Measurements from ENCODE around the gene MAP2K2. TPM values are rescaled to one million over a fixed set of nuclear protein-coding genes. Genes with fewer than 3 reads are reported as not detected.
"Not testable (repeated sequence)": the region's sequence is repeated elsewhere in the genome, so short reads cannot be mapped to it uniquely, and the experiment has no call there.

Gene MAP2K2
- total and polyA plus RNA-seq, 11 donors: 95.3 to 204 (median 118) TPM

DNA sequence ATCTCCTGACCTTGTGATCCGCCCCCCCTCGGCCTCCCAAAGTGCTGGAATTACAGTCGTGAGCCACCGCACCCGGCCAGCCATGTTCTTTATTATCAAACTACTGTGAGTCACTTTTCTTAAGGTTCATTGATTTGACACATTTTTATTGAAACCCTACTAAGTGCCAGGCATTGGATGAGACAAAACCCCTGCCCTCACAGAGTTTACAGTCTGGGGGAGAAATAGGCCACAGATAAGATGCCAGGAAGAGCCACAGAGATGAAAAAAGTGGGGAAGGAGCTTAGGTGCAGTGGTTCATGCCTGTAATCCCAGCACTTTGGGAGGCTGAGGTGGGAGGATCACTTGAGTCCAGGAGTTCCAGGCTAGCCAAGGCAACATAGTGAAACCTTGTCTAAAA, 14.5 kb upstream of the MAP2K2 start:
- DNase-seq: no peak
- H3K27ac ChIP-seq: no peak overlapping the region
- intact Hi-C loops (cut with DNase I): loop anchor here in 2 of 10 donors (5.0 to 10.0 kb wide), 2 partner anchors 144 to 151 kb away; partner anchors contain the start of gene EEF2 (in 1 of the 2)
- no peak overlapping the region for H3K4me3 ChIP-seq
- no peaks in the 10 kb centered on the region for H3K36me3 ChIP-seq
- H3K4me1 ChIP-seq: peaks cover 0 to 6% (median 0%) of the 10 kb centered on the region in 12 donors
- TF ChIP-seq, protein P1, sequence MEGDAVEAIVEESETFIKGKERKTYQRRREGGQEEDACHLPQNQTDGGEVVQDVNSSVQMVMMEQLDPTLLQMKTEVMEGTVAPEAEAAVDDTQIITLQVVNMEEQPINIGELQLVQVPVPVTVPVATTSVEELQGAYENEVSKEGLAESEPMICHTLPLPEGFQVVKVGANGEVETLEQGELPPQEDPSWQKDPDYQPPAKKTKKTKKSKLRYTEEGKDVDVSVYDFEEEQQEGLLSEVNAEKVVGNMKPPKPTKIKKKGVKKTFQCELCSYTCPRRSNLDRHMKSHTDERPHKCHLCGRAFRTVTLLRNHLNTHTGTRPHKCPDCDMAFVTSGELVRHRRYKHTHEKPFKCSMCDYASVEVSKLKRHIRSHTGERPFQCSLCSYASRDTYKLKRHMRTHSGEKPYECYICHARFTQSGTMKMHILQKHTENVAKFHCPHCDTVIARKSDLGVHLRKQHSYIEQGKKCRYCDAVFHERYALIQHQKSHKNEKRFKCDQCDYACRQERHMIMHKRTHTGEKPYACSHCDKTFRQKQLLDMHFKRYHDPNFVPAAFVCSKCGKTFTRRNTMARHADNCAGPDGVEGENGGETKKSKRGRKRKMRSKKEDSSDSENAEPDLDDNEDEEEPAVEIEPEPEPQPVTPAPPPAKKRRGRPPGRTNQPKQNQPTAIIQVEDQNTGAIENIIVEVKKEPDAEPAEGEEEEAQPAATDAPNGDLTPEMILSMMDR (IDR thresholded peaks at IDR 0.05): no peak
- TF ChIP-seq POLR2A (IDR thresholded peaks at IDR 0.05): no peak
- H3K27me3 ChIP-seq: no peaks in the 10 kb centered on the region
- H3K9me3 ChIP-seq: no peaks in the 10 kb centered on the region
- no peak for ATAC-seq
- WGBS, 4 donors: 84 to 92% (median 88%) methylated on average over 5 of the region's 5 CpGs

GRCh38 chr19:4136680-4137088, 12.8 kb upstream of the MAP2K2 start:
- intact Hi-C loops (cut with DNase I): loop anchor here in 2 of 10 donors (5.0 to 10.0 kb wide), 2 partner anchors 142 to 149 kb away; partner anchors contain the start of gene EEF2 (in 1 of the 2)
- H3K27ac ChIP-seq: no peak overlapping the region

DNA sequence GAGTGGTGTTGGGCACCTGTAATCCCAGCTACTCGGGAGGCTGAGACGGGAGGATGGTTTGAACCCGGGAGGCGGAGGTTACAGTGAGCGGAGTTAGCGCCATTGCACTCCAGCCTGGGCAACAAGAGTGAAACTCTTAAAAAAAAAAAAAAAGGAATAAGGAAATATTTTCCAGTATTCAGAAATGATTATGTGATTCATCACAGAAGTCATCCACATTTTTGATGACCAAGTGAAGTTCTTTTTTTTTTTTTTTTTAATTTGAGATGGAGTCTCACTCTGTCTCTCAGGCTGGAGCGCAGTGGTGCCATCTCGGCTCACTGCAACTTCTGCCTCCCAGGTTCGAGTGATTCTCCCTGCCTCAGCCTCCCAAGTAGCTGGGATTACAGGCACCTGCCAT, 11.5 kb upstream of the MAP2K2 start:
- intact Hi-C loops (cut with DNase I): loop anchor here in 2 of 10 donors (5.0 to 10.0 kb wide), 2 partner anchors 141 to 148 kb away; partner anchors contain the start of gene EEF2 (in 1 of the 2)
- not testable (repeated sequence) for H3K4me3 ChIP-seq, H3K36me3 ChIP-seq, DNase-seq, ATAC-seq, H3K27ac ChIP-seq, H3K4me1 ChIP-seq, H3K9me3 ChIP-seq, H3K27me3 ChIP-seq
- WGBS, 4 donors: 89 to 92% (median 91%) methylated on average over 9 of the region's 9 CpGs

More at GRCh38 chr19:4136680-4137088, 12.8 kb upstream of the MAP2K2 start:
- no peak for ATAC-seq
- TF ChIP-seq, protein P1 (IDR thresholded peaks at IDR 0.05): no peak
- no peak for TF ChIP-seq POLR2A (IDR thresholded peaks at IDR 0.05)
- no peaks in the 10 kb centered on the region for H3K27me3 ChIP-seq
- H3K36me3 ChIP-seq: no peaks in the 10 kb centered on the region
- H3K4me3 ChIP-seq: no peak overlapping the region
- 86 to 92% (median 88%) methylated on average over 8 of the region's 8 CpGs for WGBS, 4 donors
- H3K9me3 ChIP-seq: no peaks in the 10 kb centered on the region
- no peak for DNase-seq
- H3K4me1 ChIP-seq: peaks cover 0 to 6% (median 0%) of the 10 kb centered on the region in 12 donors

DNA sequence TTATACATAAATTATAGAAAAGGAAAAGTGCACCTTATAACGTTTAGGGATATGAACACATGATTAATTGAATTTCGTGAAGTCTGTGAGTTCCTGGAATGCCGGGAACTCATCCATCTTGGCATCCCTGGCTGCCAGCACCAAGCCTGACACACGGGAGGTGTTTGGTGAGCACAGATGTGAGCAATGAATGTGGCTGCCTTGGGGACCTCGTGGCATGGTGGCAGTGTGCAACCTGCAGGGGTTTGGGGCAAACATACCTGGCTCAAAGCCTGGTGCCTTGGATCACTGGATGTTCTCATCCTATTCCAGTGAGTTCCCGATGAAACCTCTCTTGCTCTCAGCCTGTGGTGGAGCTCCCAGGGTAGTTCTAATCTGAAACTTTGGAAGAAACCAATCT, 10.4 kb upstream of the MAP2K2 start:
- Histone ChIP-seq H3K36me3 (no peaks in the 10 kb centered on the region), H3K27ac (no peak overlapping the region), H3K4me3 (no peak overlapping the region), H3K9me3 (no peaks in the 10 kb centered on the region), H3K4me1 (no peaks in the 10 kb centered on the region), H3K27me3 (no peaks in the 10 kb centered on the region)
- DNase-seq: no peak
- WGBS, 4 donors: 29 to 48% (median 36%) methylated on average over 6 of the region's 6 CpGs
- intact Hi-C loops (cut with DNase I): loop anchor here in 1 of 10 donors (10.0 kb wide), 1 partner anchor 140 kb away; no protein-coding TSS in a partner anchor
- TF ChIP-seq, protein P1 (IDR thresholded peaks at IDR 0.05): no peak
- TF ChIP-seq POLR2A (IDR thresholded peaks at IDR 0.05): no peak
- ATAC-seq: no peak
